ENCODE measurements around the gene LCE3B.

The LCE3B gene

DNA sequence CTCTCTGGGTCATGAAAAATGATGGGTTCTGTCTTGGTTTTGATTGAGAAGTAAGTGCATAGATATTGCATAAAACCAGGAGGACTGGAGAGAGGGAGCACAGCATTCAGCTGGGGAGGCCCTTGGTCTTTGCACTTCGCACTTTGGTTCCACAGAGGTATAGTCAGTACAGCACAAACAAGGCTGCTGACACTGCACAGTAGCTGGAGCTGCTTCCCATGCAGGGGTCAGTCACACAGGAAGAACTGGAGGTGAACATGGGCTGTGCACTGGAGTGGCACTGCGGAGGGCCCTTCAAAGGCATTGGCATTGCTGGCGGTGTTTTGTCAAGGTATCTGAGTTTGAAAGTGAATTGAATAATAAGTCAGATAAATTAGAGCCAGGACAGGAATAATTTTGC lies 45.0 kb downstream of the LCE3B start:
- DNase-seq (ENCODE audit: low spot score), result no peak

DNA sequence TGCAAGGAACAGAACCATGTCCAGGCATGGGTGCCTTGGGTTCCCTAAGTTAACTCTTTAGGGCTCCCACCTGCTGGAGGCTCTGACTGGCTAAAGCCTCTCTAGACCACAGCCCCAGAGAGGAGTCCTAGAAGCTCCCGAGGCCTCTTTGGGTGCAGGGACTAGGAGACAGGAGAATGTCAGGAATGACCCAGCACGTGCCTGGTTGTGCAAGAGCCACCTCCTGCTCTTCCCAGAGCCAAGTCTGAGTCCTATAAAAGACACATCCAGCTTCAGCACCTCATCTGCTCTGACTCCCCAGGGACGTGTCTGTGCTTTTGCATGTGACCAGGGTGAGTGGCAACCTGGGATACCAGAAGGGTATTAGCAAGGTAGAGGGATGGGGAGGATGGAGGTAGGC lies 49.5 kb downstream of the LCE3B start, which contains the start of gene LCE2D:
Gene LCE2D (plus strand): TSS at position 283 of the 400 bp plus-strand sequence. CDS start 726 bp downstream, outside the sequence.
- no peak for DNase-seq (ENCODE audit: low spot score)
